T-helper 1 cell treated with Interleukin-12 subunit alpha and Interleukin-12 subunit beta and Interleukin-4 antibody, amounts not matched to agents 30 μg/mL and 1 μg/mL, for 36 hours (primary cell): ENCODE measurements around the gene JADE2.
A peak's percentile ranks its signal among the peaks of the same experiment; 100 is the strongest.
"Not testable (repeated sequence)": the region's sequence is repeated elsewhere in the genome, so short reads cannot be mapped to it uniquely, and the experiment has no call there.

Source experiments
- H3K27ac Mint-ChIP-seq: one replicate; pipeline ENCODE4 v1.8.0; 2021; ENCODE audit warnings: mild to moderate bottlenecking, mixed read lengths
- H3K27me3 Mint-ChIP-seq: one replicate; pipeline ENCODE4 v1.8.0; 2021; ENCODE audit warnings: low read depth, mixed read lengths
- H3K36me3 Mint-ChIP-seq: one replicate; pipeline ENCODE4 v1.8.0; 2021; ENCODE audit warnings: low read depth, mixed read lengths
- H3K4me1 Mint-ChIP-seq: one replicate; pipeline ENCODE4 v1.8.0; 2021; ENCODE audit warnings: low read depth, mixed read lengths
- H3K4me3 Mint-ChIP-seq: one replicate; pipeline ENCODE4 v1.8.0; 2021; ENCODE audit warnings: mild to moderate bottlenecking, moderate library complexity, mixed read lengths
- H3K9me3 Mint-ChIP-seq: one replicate; pipeline ENCODE4 v1.8.0; 2021; ENCODE audit warnings: mixed read lengths

The JADE2 gene

GRCh38 chr5:134585966-134586365 lies 60.5 kb downstream of the JADE2 start:
- Mint-ChIP-seq H3K4me1 (peaks cover 9% of the 10 kb centered on the region), H3K36me3 (peaks cover 3% of the 10 kb centered on the region), H3K4me3 (no peak overlapping the region), H3K27ac (no peak overlapping the region), H3K27me3 (no peaks in the 10 kb centered on the region), H3K9me3 (no peaks in the 10 kb centered on the region)

GRCh38 chr5:134586866-134587524 lies 61.5 kb downstream of the JADE2 start:
- Mint-ChIP-seq H3K36me3 (peaks cover under 1% of the 10 kb centered on the region), H3K4me3 (no peak overlapping the region), H3K4me1 (peaks cover 17% of the 10 kb centered on the region), H3K9me3 (no peaks in the 10 kb centered on the region), H3K27ac (peak overlapping the region; percentile 28), H3K27me3 (no peaks in the 10 kb centered on the region)

- Mint-ChIP-seq H3K4me3 (no peak overlapping the region), H3K36me3 (no peaks in the 10 kb centered on the region), H3K27ac (no peak overlapping the region), H3K4me1 (peaks cover 42% of the 10 kb centered on the region), H3K27me3 (no peaks in the 10 kb centered on the region), H3K9me3 (no peaks in the 10 kb centered on the region)
These were observed 65.7 kb downstream of the JADE2 start for GRCh38 chr5:134590992-134591659.

- Mint-ChIP-seq H3K36me3 (no peaks in the 10 kb centered on the region), H3K27me3 (no peaks in the 10 kb centered on the region), H3K27ac (no peak overlapping the region), H3K4me3 (no peak overlapping the region), H3K9me3 (no peaks in the 10 kb centered on the region), H3K4me1 (peaks cover 34% of the 10 kb centered on the region)
These were observed 66.8 kb downstream of the JADE2 start for GRCh38 chr5:134592141-134592746.

- H3K27ac Mint-ChIP-seq = no peak overlapping the region
- no peaks in the 10 kb centered on the region for H3K9me3 Mint-ChIP-seq
- peaks cover 34% of the 10 kb centered on the region for H3K4me1 Mint-ChIP-seq
- no peak overlapping the region for H3K4me3 Mint-ChIP-seq
- no peaks in the 10 kb centered on the region for H3K36me3 Mint-ChIP-seq
- H3K27me3 Mint-ChIP-seq = no peaks in the 10 kb centered on the region
These were observed 68.9 kb downstream of the JADE2 start for GRCh38 chr5:134594336-134594735.

GRCh38 chr5:134594797-134595457 lies 69.5 kb downstream of the JADE2 start:
- Mint-ChIP-seq H3K4me1 (peaks cover 34% of the 10 kb centered on the region), H3K9me3 (no peaks in the 10 kb centered on the region), H3K27me3 (no peaks in the 10 kb centered on the region), H3K4me3 (no peak overlapping the region), H3K36me3 (no peaks in the 10 kb centered on the region), H3K27ac (peak overlapping the region; percentile 65)

GRCh38 chr5:134595458-134595838 lies 70.0 kb downstream of the JADE2 start:
- Mint-ChIP-seq H3K27ac (peak overlapping the region; percentile 65), H3K27me3 (no peaks in the 10 kb centered on the region), H3K36me3 (peaks cover under 1% of the 10 kb centered on the region), H3K4me1 (peaks cover 35% of the 10 kb centered on the region), H3K4me3 (no peak overlapping the region), H3K9me3 (no peaks in the 10 kb centered on the region)

GRCh38 chr5:134599820-134600219 lies 74.3 kb downstream of the JADE2 start:
- Mint-ChIP-seq H3K36me3 (peaks cover 11% of the 10 kb centered on the region), H3K4me1 (peaks cover 24% of the 10 kb centered on the region)
- H3K27ac Mint-ChIP-seq, H3K4me3 Mint-ChIP-seq, H3K9me3 Mint-ChIP-seq, H3K27me3 Mint-ChIP-seq: not testable (repeated sequence)

- H3K9me3 Mint-ChIP-seq = no peaks in the 10 kb centered on the region
- no peak overlapping the region for H3K27ac Mint-ChIP-seq
- no peaks in the 10 kb centered on the region for H3K27me3 Mint-ChIP-seq
- peaks cover 23% of the 10 kb centered on the region for H3K4me1 Mint-ChIP-seq
- peaks cover 14% of the 10 kb centered on the region for H3K36me3 Mint-ChIP-seq
- no peak overlapping the region for H3K4me3 Mint-ChIP-seq
These were observed 75.1 kb downstream of the JADE2 start for GRCh38 chr5:134600600-134600999.

GRCh38 chr5:134603059-134603458 lies 77.6 kb downstream of the JADE2 start:
- H3K4me3 Mint-ChIP-seq = no peak overlapping the region
- peaks cover 31% of the 10 kb centered on the region for H3K4me1 Mint-ChIP-seq
- peaks cover 28% of the 10 kb centered on the region for H3K36me3 Mint-ChIP-seq
- H3K9me3 Mint-ChIP-seq = no peaks in the 10 kb centered on the region
- no peaks in the 10 kb centered on the region for H3K27me3 Mint-ChIP-seq
- no peak overlapping the region for H3K27ac Mint-ChIP-seq

- H3K27me3 Mint-ChIP-seq = no peaks in the 10 kb centered on the region
- peak overlapping the region; percentile 44 for H3K4me3 Mint-ChIP-seq
- peaks cover 47% of the 10 kb centered on the region for H3K4me1 Mint-ChIP-seq
- peak overlapping the region; percentile 63 for H3K27ac Mint-ChIP-seq
- peaks cover 42% of the 10 kb centered on the region for H3K36me3 Mint-ChIP-seq
- H3K9me3 Mint-ChIP-seq = no peaks in the 10 kb centered on the region
These were observed 79.4 kb downstream of the JADE2 start for GRCh38 chr5:134604908-134605307.

GRCh38 chr5:134606726-134607125 lies 81.3 kb downstream of the JADE2 start:
- no peak overlapping the region for H3K27ac Mint-ChIP-seq
- peaks cover 50% of the 10 kb centered on the region for H3K4me1 Mint-ChIP-seq
- peaks cover 49% of the 10 kb centered on the region for H3K36me3 Mint-ChIP-seq
- H3K9me3 Mint-ChIP-seq = no peaks in the 10 kb centered on the region
- H3K4me3 Mint-ChIP-seq = no peak overlapping the region
- H3K27me3 Mint-ChIP-seq = no peaks in the 10 kb centered on the region

- Mint-ChIP-seq H3K36me3 (peaks cover 45% of the 10 kb centered on the region), H3K4me3 (peak overlapping the region; percentile 62), H3K27ac (peak overlapping the region; percentile 95), H3K27me3 (no peaks in the 10 kb centered on the region), H3K9me3 (no peaks in the 10 kb centered on the region), H3K4me1 (peaks cover 44% of the 10 kb centered on the region)
These were observed 83.1 kb downstream of the JADE2 start for GRCh38 chr5:134608555-134608954.

- no peaks in the 10 kb centered on the region for H3K27me3 Mint-ChIP-seq
- peak overlapping the region; percentile 95 for H3K27ac Mint-ChIP-seq
- H3K9me3 Mint-ChIP-seq = no peaks in the 10 kb centered on the region
- H3K36me3 Mint-ChIP-seq = peaks cover 50% of the 10 kb centered on the region
- H3K4me3 Mint-ChIP-seq = peak overlapping the region; percentile 62
- peaks cover 43% of the 10 kb centered on the region for H3K4me1 Mint-ChIP-seq
These were observed 83.9 kb downstream of the JADE2 start for GRCh38 chr5:134609232-134609851.
